HepG2 (cell line): Measurements from ENCODE around the gene THOC5. TPM values are rescaled to one million over a fixed set of nuclear protein-coding genes. Genes with fewer than 3 reads are reported as not detected.

Experiments used
- ATAC-seq: fragments of 200-7000 bp; cut with Tn5 transposase; 3 replicates; pipeline ENCODE4 v1.9.1; 2020; ENCODE audit warnings: mild to moderate bottlenecking, moderate library complexity
- BruUV-seq: library from RNA; stranded (reverse); fragments of 400-500 nt; replicated peaks from 2 replicates; lab custom pipeline; 2021; lab: Mats Ljungman, UMichigan
- CTCF ChIA-PET: fragments of 300-600 bp; formaldehyde crosslinking; extraction: SDS; loops from one replicate; lab custom pipeline; 2021; ENCODE audit warnings: low total read pairs, inconsistent platforms, low intra/inter-chr PET ratio; lab: Yijun Ruan, JAX
- POLR2A ChIA-PET: fragments of 350-600 bp; sonication (Branson Sonifier 250); formaldehyde crosslinking; loops from one replicate; lab custom pipeline; 2020; ENCODE audit warnings: antibody characterized with exemption, inconsistent platforms; lab: Yijun Ruan, JAX
- DNase-seq: peaks from one replicate; pipeline ENCODE4 v3.0.0-alpha.2; 2015; ENCODE audit warnings: low spot score
- FAIRE-seq: peaks from 3 replicates; lab custom pipeline; 2011; peaks lifted over from hg19 to GRCh38; lab: Jason Lieb, UNC
- H2AFZ ChIP-seq: one replicate; pipeline ENCODE4 v1.6.1; 2011; ENCODE audit warnings: low read length, inconsistent platforms
- H3K27ac ChIP-seq: fragments of 300-600 bp; 3 replicates; pipeline ENCODE4 v1.8.0; 2011; ENCODE audit warnings: mixed run types, mild to moderate bottlenecking, mixed read lengths, low read length, inconsistent platforms; ENCODE audit not compliant: insufficient read depth; ENCODE audit errors: extremely low read length
- H3K27me3 ChIP-seq, 2 experiments: fragments of 200-600 bp in 1 of 2; 2 replicates in 1 of 2; 3 replicates in 1 of 2; pipeline versions ENCODE4 v1.6.0 to v1.8.0; 2011; ENCODE audit warnings: low read length in 2 of 2, mild to moderate bottlenecking in 2 of 2, moderate library complexity in 2 of 2, inconsistent platforms in 1 of 2; ENCODE audit not compliant: insufficient read depth in 2 of 2, control insufficient read depth in 1 of 2
- H3K36me3 ChIP-seq, 2 experiments: fragments of 200-600 bp in 1 of 2; replicated peaks in 1 of 2; 2 replicates in 1 of 2; 3 replicates in 1 of 2; pipeline versions ENCODE4 v1.5.1 to v1.8.0; 2011; ENCODE audit warnings: low read length in 2 of 2, inconsistent platforms in 1 of 2; ENCODE audit not compliant: insufficient read depth in 2 of 2, control insufficient read depth in 1 of 2
- H3K4me1 ChIP-seq: 2 replicates; pipeline ENCODE4 v1.5.1; 2012; ENCODE audit warnings: low read length, inconsistent platforms; ENCODE audit not compliant: insufficient read depth
- H3K4me2 ChIP-seq: 2 replicates; pipeline ENCODE4 v1.6.0; 2011; ENCODE audit warnings: low read depth, low read length, inconsistent platforms
- H3K4me3 ChIP-seq, 3 experiments: fragments of 200-600 bp in 1 of 3; sonication (generic), shearing (Covaris generic) in 1 of 3; replicated peaks in 1 of 3; 2 replicates each; pipeline ENCODE4 v1.5.1; 2011 to 2016; ENCODE audit warnings: low read length in 3 of 3, inconsistent platforms in 2 of 3, low read depth in 2 of 3, mild to moderate bottlenecking in 2 of 3, control low read depth in 1 of 3, mixed read lengths in 1 of 3; ENCODE audit not compliant: insufficient read depth in 1 of 3
- H3K79me2 ChIP-seq: one replicate; pipeline ENCODE4 v1.6.1; 2011; ENCODE audit warnings: low read length, inconsistent platforms; ENCODE audit not compliant: insufficient read depth
- H3K9ac ChIP-seq: 2 replicates; pipeline ENCODE4 v1.6.0; 2011; ENCODE audit warnings: mild to moderate bottlenecking, low read depth, low read length, inconsistent platforms; ENCODE audit not compliant: insufficient read depth
- H3K9me3 ChIP-seq: 2 replicates; pipeline ENCODE4 v1.5.1; 2012; ENCODE audit warnings: mild to moderate bottlenecking, low read length
- H4K20me1 ChIP-seq: 2 replicates; pipeline ENCODE4 v1.6.0; 2011; ENCODE audit warnings: inconsistent platforms, mild to moderate bottlenecking, low read length, moderate library complexity; ENCODE audit not compliant: insufficient read depth
- CREB1 ChIP-seq, 2 experiments: fragments of 450-650 bp in 1 of 2; IDR thresholded peaks; 2 replicates each; pipeline ENCODE4 v1.6.1; 2016 to 2017; ENCODE audit warnings: control low read depth in 1 of 2, mild to moderate bottlenecking in 1 of 2, missing compliant biosample characterization in 1 of 2, missing genetic modification characterization in 1 of 2
- FOSL2 ChIP-seq: sonication (generic); formaldehyde crosslinking; IDR thresholded peaks from 2 replicates; pipeline ENCODE4 v1.4.0; 2020; ENCODE audit warnings: missing genetic modification reagents
- KLF6 ChIP-seq: IDR thresholded peaks from 2 replicates; pipeline ENCODE4 v1.8.0; 2016; ENCODE audit warnings: missing biosample characterization, missing genetic modification reagents
- NFIC ChIP-seq: IDR thresholded peaks from 2 replicates; pipeline ENCODE4 v1.6.1; 2012; ENCODE audit warnings: mild to moderate bottlenecking, low read length, inconsistent platforms
- ZNF101 ChIP-seq: sonication (generic); formaldehyde crosslinking; IDR thresholded peaks from 2 replicates; pipeline ENCODE4 v1.4.0; 2020; ENCODE audit warnings: mild to moderate bottlenecking, low read depth, missing genetic modification reagents, borderline replicate concordance
- ZNF296 ChIP-seq: sonication (generic); formaldehyde crosslinking; conservative IDR thresholded peaks from 2 replicates; pipeline ENCODE4 v1.5.0; 2020; ENCODE audit warnings: mild to moderate bottlenecking, missing genetic modification reagents
- ZNF670 ChIP-seq: sonication (generic); formaldehyde crosslinking; IDR thresholded peaks from 2 replicates; pipeline ENCODE4 v1.8.0; 2022; ENCODE audit warnings: mild to moderate bottlenecking, missing genetic modification reagents, borderline replicate concordance
- ZNF709 ChIP-seq: sonication (generic); formaldehyde crosslinking; IDR thresholded peaks from 2 replicates; pipeline ENCODE4 v1.5.0; 2020; ENCODE audit warnings: mild to moderate bottlenecking, missing genetic modification reagents
- ZNF850 ChIP-seq: sonication (generic); formaldehyde crosslinking; conservative IDR thresholded peaks from 2 replicates; pipeline ENCODE4 v1.9.0; 2021; ENCODE audit warnings: mild to moderate bottlenecking, missing genetic modification reagents
- WGBS: methylation state at CpG from one replicate; pipeline ENCODE4 v1.1.6; 2017; ENCODE audit warnings: low lambda C conversion rate; 5-methylcytosine and 5-hydroxymethylcytosine counted together
- in situ Hi-C: cut with HindIII; loops from 2 replicates; pipeline ENCODE4 v1.10.0; 2017; ENCODE audit warnings: low pct_unique_long_range_greater_than_20kb; ENCODE audit not compliant: extremely low pct_ligation_motif_present
- intact Hi-C: fragments of 100-400 bp; cut with micrococcal nuclease; formaldehyde crosslinking; loops from one replicate; pipeline ENCODE4 v1.10.0; 2022; ENCODE audit not compliant: unreplicated experiment
- polyA plus RNA-seq, 8 experiments: library from polyadenylated mRNA; depleted of rRNA in 3 of 8; stranded (reverse) in 7 of 8; unstranded in 1 of 8; fragments of >200 nt; fragmentation: Illumina TruSeq in 4 of 8; extraction: Trizol in 4 of 8; gene quantifications; 2 replicates each; pipeline versions ENCODE4 v1.2.1 to v1.2.3, GENCODE V29; 2011 to 2016; ENCODE audit warnings: low read depth in 4 of 8, missing spikeins in 1 of 8, mixed read lengths in 1 of 8; ENCODE audit not compliant: insufficient read depth in 1 of 8
- total RNA-seq, 5 experiments: library from RNA; depleted of rRNA; stranded (reverse); fragments of >200 nt; fragmentation: Illumina TruSeq; extraction: Trizol; gene quantifications; 2 replicates each; pipeline ENCODE4 v1.2.3, GENCODE V29; 2016; ENCODE audit warnings: low read depth in 1 of 5
- TF ChIP-seq, protein P1 (sequence below): IDR thresholded peaks from 2 replicates; pipeline ENCODE4 v1.6.1; 2016
- TF ChIP-seq, protein P2 (sequence below): fragments of 450-650 bp; IDR thresholded peaks from 2 replicates; pipeline ENCODE4 v1.6.1; 2016
- TF ChIP-seq, protein P3 (sequence below): sonication (generic); formaldehyde crosslinking; IDR thresholded peaks from 2 replicates; pipeline ENCODE4 v1.8.0; 2022; ENCODE audit warnings: mild to moderate bottlenecking, missing genetic modification reagents; ENCODE audit not compliant: insufficient replicate concordance
- TF ChIP-seq, protein P4 (sequence below): IDR thresholded peaks from 2 replicates; pipeline ENCODE4 v1.6.1; 2016; ENCODE audit warnings: missing compliant biosample characterization, missing genetic modification reagents, borderline replicate concordance
- TF ChIP-seq, protein P5 (sequence below): sonication (generic); formaldehyde crosslinking; IDR thresholded peaks from 2 replicates; pipeline ENCODE4 v1.8.0; 2022; ENCODE audit warnings: mild to moderate bottlenecking, missing genetic modification reagents, moderate library complexity

Gene THOC5
- total and polyA plus RNA-seq, 2 of the 13 experiments (the other 11 are each of a cell fraction or from before 2014, with no cell fraction given) = 45.8 to 46.7 TPM

DNA sequence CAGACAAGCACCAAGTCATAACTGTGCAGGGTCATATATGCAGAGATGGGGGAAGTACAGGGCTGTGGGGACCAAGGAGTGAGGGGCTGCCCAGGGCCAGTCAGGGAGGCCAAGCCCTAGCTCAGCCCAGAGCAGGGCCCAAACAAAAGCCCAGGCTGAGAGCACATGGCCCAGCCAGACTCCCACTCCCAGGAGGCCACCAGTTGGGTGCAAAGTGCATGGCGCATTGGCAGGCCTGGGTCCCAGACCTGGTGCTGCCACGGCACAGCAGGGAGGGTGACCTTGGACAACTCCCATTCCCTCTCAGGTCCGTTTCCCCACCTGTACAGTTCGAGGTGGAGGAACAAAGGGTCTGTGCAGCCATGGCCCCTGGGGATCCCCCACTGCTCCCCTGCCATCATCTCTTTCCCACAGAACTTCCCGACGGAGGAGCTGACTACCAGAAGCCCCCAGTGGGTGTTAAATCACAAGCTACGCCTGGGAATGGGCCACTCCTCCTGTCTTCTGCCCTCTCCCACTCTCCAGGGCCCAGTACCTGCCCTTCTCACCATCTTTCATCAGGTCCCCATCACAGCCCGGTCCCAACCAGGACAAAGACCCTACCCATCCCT, 26.7 kb upstream of the THOC5 start:
- CTCF ChIA-PET = interaction anchor here (0.8 kb wide), 1 partner anchor 8 kb away, joined by 3 read pairs; no protein-coding TSS in a partner anchor
- peaks cover 82% of the 10 kb centered on the region for H3K4me1 ChIP-seq
- TF ChIP-seq, protein P1, sequence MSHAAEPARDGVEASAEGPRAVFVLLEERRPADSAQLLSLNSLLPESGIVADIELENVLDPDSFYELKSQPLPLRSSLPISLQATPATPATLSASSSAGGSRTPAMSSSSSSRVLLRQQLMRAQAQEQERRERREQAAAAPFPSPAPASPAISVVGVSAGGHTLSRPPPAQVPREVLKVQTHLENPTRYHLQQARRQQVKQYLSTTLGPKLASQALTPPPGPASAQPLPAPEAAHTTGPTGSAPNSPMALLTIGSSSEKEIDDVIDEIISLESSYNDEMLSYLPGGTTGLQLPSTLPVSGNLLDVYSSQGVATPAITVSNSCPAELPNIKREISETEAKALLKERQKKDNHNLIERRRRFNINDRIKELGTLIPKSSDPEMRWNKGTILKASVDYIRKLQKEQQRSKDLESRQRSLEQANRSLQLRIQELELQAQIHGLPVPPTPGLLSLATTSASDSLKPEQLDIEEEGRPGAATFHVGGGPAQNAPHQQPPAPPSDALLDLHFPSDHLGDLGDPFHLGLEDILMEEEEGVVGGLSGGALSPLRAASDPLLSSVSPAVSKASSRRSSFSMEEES = peak; percentile 69
- peak; percentile 46 for TF ChIP-seq FOSL2
- no peak for TF ChIP-seq NFIC
- TF ChIP-seq ZNF670 = peak; percentile 91; the same call in 1 of the 2 replicates
- TF ChIP-seq, protein P2, sequence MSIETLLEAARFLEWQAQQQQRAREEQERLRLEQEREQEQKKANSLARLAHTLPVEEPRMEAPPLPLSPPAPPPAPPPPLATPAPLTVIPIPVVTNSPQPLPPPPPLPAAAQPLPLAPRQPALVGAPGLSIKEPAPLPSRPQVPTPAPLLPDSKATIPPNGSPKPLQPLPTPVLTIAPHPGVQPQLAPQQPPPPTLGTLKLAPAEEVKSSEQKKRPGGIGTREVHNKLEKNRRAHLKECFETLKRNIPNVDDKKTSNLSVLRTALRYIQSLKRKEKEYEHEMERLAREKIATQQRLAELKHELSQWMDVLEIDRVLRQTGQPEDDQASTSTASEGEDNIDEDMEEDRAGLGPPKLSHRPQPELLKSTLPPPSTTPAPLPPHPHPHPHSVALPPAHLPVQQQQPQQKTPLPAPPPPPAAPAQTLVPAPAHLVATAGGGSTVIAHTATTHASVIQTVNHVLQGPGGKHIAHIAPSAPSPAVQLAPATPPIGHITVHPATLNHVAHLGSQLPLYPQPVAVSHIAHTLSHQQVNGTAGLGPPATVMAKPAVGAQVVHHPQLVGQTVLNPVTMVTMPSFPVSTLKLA = peak; percentile 79
- peak; percentile 94 for TF ChIP-seq KLF6 (CRISPR knock-in tag)
- TF ChIP-seq, protein P3, sequence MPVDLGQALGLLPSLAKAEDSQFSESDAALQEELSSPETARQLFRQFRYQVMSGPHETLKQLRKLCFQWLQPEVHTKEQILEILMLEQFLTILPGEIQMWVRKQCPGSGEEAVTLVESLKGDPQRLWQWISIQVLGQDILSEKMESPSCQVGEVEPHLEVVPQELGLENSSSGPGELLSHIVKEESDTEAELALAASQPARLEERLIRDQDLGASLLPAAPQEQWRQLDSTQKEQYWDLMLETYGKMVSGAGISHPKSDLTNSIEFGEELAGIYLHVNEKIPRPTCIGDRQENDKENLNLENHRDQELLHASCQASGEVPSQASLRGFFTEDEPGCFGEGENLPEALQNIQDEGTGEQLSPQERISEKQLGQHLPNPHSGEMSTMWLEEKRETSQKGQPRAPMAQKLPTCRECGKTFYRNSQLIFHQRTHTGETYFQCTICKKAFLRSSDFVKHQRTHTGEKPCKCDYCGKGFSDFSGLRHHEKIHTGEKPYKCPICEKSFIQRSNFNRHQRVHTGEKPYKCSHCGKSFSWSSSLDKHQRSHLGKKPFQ (CRISPR knock-in tag) = peak; percentile 76
- TF ChIP-seq ZNF850 = no peak
- TF ChIP-seq, protein P4, sequence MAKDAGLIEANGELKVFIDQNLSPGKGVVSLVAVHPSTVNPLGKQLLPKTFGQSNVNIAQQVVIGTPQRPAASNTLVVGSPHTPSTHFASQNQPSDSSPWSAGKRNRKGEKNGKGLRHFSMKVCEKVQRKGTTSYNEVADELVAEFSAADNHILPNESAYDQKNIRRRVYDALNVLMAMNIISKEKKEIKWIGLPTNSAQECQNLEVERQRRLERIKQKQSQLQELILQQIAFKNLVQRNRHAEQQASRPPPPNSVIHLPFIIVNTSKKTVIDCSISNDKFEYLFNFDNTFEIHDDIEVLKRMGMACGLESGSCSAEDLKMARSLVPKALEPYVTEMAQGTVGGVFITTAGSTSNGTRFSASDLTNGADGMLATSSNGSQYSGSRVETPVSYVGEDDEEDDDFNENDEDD (CRISPR knock-in tag) = peak; percentile 83; the same call in 1 of the 2 replicates
- TF ChIP-seq ZNF709 (CRISPR knock-in tag) = no peak
- TF ChIP-seq, protein P5, sequence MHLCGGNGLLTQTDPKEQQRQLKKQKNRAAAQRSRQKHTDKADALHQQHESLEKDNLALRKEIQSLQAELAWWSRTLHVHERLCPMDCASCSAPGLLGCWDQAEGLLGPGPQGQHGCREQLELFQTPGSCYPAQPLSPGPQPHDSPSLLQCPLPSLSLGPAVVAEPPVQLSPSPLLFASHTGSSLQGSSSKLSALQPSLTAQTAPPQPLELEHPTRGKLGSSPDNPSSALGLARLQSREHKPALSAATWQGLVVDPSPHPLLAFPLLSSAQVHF = no peak
- TF ChIP-seq CREB1 (IDR thresholded peaks at IDR 0.05) = no peak
- no peak for TF ChIP-seq CREB1 (CRISPR knock-in tag; IDR thresholded peaks at IDR 0.05)
- TF ChIP-seq ZNF296 = peak; percentile 72; the same call in 1 of the 2 replicates
- TF ChIP-seq ZNF101 (CRISPR knock-in tag) = no peak

More for the DNA sequence above, 26.7 kb upstream of the THOC5 start:
- DNase-seq (peak; percentile 92), ATAC-seq (peak; percentile 92), FAIRE-seq (peak; percentile 82)
- H3K4me3 ChIP-seq = peak overlapping the region; percentile 65 to 98 (median 83)
- no peaks in the 10 kb centered on the region for H3K9me3 ChIP-seq
- H4K20me1 ChIP-seq = no peaks in the 10 kb centered on the region
- peaks cover 10% of the 10 kb centered on the region for H3K79me2 ChIP-seq
- H3K9ac ChIP-seq = peak overlapping the region; percentile 97
- BruUV-seq = TSS peak; percentile 80
- peak overlapping the region; percentile 88 for H3K4me2 ChIP-seq
- peaks cover 1 to 8% of the 10 kb centered on the region in 2 experiments; a peak in 2 of 5 replicates for H3K36me3 ChIP-seq
- intact Hi-C loops = loop anchor here (1.0 kb wide), 1 partner anchor 27 kb away; the partner anchor contains the start of gene THOC5
- in situ Hi-C loops = no loop called here
- H3K27me3 ChIP-seq = no peaks in the 10 kb centered on the region; a peak in 1 of 5 replicates
- 0% methylated on average over 4 of the region's 8 CpGs for WGBS
- POLR2A ChIA-PET = interaction anchor here (0.6 to 3.0 kb wide), 12 partner anchors 9 to 205 kb away, joined by 3 to 95 read pairs (median 6); partner anchors contain the start of genes NF2 and THOC5
- peak overlapping the region; percentile 99 for H3K27ac ChIP-seq
- H2AFZ ChIP-seq = no peak overlapping the region
